Activated effector memory CD4-positive, alpha-beta T cell treated with Interleukin-2 at 50 U/mL for 16 hours (primary cell): ENCODE data around the gene LCN6.
"Not testable (repeated sequence)": the region's sequence is repeated elsewhere in the genome, so short reads cannot be mapped to it uniquely, and the experiment has no call there.

Experiments used
- DNase-seq: peaks from one replicate; pipeline ENCODE4 v3.0.0-alpha.2; 2020

Gene LCN6

DNA sequence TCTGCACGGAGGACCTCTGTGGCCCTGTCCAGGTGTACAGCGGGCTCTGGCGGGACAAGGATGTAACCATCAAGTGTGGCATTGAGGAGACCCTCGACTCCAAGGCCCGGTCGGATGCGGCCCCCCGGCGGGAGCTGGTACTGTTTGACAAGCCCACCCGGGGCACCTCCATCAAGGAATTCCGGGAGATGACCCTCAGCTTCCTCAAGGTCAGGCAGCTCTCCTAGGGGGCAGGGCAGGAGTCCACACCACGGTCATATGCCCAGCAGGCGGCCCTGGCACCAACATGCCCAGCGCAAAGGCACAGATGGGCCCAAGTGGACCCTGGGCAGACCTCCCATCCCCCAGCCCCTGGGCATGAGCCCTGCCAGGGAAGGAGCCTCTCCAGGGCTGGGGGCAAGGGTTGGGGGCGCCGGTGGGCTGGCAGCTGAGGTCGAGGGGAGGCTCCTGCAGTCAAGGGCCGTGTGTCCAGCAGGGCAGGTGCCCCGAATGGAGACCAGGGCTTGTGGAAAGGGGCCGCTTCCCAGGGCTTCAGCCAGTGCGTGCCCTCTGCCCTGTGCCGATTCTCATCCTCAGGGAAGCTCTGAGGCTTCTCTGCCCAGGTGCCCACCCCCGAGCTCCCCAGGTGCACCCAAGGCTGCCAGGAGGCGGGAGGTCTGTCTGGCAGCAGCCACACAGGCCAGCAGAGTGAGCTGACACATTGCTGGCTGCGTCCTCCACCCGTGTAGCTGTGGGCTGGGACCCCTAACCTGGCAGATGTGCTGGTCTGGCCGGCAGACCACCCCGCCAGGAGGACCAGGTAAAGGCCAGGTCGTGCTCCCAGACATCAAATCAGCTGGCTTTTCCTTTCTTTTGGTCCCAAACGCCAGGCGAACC is 26.0 kb downstream of the LCN6 start:
- DNase-seq: no peak

GRCh38 chr9:136721339-136722092 is 26.8 kb downstream of the LCN6 start:
- no peak for DNase-seq

GRCh38 chr9:136720898-136721338 is 27.4 kb downstream of the LCN6 start:
- DNase-seq: no peak

DNA sequence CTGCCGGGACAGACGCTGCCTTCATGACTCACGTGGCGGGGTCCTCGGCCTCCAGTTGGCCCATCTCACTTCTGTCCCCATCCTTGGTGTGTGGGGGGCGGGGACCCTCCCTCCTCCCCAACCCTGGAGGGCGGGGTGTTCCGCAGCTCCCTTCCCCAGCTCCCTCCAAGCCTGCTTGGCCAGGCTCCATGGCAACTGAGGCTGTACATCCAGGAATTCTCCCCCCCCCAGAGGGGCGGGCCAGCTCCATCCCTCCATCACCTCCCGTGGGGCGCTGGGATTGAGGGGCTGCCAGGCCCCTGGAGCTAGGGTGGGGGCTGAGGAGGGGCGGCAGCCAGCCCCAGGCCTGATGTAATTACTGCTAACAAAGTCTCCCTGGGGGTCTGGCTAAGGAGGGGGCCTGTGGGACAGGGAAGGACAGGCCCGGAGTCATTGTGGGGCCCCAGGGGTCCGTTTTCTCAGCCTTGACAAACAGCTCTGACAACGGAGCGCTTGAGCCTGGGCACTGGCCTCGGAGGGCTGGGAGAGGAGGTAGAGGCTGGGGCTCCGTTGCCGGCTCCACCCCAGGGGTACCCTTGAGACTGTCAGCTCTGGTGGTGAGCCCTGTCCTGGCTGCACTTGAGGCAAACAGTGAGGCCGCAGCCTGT is 28.0 kb downstream of the LCN6 start:
- no peak for DNase-seq

DNA sequence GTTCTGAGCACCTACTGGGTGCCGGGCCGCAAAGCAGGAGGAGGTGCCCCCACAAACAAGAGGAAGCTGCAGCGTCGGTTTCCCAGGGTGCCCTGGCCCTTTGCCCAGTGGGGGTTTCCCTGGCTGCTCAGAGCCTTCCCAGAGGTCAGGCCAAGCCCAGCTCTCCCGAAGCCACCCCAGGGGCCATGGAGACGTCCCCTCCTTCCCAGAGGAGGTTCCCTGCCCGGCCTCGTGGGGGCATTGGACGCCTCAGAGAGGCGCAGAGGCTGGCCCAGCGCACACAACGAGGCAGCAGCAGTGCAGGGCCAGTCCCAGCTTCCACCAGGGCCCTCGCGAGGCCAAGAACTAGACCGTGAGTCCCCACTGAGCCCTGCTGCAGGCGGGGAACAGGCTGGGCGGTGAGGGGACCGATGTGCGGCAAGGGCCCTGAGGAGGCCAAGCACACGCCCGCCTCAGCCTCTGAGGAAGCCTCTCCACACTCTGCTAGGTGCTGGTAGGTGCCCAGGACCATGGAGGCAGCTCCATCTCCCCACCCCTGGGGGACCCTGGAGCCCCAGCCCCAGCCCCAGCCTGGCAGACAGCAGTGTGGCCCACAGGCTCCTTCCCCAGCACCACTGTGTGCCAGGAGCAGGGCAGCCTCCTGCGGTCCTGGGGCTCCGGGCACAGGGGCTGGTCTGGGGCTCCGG is 29.0 kb downstream of the LCN6 start:
- no peak for DNase-seq

GRCh38 chr9:136718345-136719194 is 29.8 kb downstream of the LCN6 start:
- no peak for DNase-seq

GRCh38 chr9:136717399-136717798 is 30.9 kb downstream of the LCN6 start:
- no peak for DNase-seq

DNA sequence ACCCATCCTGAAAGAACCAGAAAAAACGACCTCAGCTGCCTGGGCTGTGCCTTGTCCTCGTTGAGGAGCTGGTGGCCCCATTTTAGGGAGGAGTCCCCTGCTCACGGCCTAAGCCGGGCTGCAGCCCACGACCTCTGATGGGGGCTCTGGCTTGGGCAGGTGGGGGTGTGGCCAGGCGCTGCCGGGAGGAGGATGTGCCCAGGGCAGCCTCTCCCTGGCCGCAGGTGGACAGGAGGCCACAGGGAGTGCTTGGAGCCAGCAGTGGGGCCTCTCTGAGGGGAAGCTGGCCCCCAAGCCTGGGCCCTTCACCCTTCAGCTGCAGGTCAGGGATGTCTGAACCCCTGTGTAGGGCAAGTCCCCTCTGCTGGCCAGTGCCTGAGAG is 33.4 kb downstream of the LCN6 start:
- no peak for DNase-seq

GRCh38 chr9:136714096-136714892 is 34.0 kb downstream of the LCN6 start:
- DNase-seq: no peak

DNA sequence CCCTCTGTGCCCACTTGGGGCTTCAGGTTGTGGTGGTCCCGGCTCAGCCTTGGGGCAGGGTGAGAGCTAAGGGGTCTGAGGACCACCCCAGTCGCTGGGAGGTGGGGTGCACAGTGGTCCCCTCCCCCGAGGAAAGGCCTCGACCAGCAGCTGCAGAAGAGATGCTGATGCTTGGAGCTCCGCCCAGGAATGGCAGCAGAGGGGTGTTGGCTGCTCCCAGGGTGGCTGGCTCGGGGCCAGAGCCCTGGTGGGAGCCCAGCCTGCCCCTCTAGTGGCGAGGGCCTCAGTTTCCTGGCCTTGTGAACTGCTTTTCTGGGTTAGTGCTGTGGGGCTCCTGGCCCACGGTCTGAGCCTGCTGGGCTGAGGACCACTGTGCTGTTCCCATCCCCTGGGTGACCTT is 34.8 kb downstream of the LCN6 start:
- no peak for DNase-seq

- DNase-seq: no peak
Measured at GRCh38 chr9:136712690-136713544, 35.4 kb downstream of the LCN6 start.

GRCh38 chr9:136711751-136712689 is 36.3 kb downstream of the LCN6 start, which contains the start of gene DIPK1B:
TSS of gene DIPK1B (plus strand) at chr9:136712572. CDS start at chr9:136712666, 94 bp downstream.
- DNase-seq: no peak

- not testable (repeated sequence) for DNase-seq
Measured at GRCh38 chr9:136711219-136711648, 37.1 kb downstream of the LCN6 start.

- DNase-seq: no peak
Measured at GRCh38 chr9:136710543-136710942, 37.8 kb downstream of the LCN6 start.

DNA sequence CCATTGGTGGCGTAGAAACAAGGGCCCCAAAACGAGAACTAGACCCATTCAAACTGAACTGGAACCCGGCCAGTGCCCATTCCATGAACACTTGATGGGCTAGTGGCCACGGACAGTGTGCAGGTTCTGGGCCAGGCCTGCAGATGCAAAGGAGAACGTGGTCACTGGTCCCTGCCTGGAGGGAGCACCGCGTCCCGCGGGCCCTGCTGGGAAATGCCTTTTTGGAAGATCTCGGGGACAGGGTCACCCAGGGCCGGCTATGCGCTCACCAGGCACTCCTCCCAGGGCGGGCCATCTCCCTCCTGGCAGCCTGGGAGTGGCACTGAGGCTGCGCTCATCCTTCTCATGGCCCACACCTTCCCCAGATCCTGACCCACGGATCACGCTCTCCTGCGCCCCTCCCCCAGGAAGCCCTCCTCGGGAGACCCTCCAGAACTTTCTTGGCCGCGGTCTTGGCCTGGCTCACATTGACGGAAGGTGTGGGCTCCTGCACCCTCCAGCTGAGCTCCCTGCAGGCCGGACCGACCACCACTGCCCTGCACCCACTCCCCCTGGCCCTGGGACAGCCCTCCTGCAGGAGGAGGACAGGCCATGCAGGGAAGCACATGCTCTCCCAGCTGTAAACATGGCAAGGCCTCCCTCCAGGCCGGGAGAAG is 38.7 kb downstream of the LCN6 start:
- DNase-seq: no peak

- no peak for DNase-seq
Measured at GRCh38 chr9:136707849-136708517, 40.3 kb downstream of the LCN6 start.

GRCh38 chr9:136707011-136707410 is 41.3 kb downstream of the LCN6 start:
- no peak for DNase-seq

- DNase-seq: no peak
Measured at GRCh38 chr9:136705564-136705963, 42.8 kb downstream of the LCN6 start.
